IMR-90 (cell line): ENCODE data around the gene PSMD12. TPM values are rescaled to one million over a fixed set of nuclear protein-coding genes. Genes with fewer than 3 reads are reported as not detected.

Experiments used
- ATAC-seq: fragments of 200-7000 bp; cut with Tn5 transposase; 2 replicates; pipeline ENCODE4 v1.9.1; 2020; ENCODE audit warnings: low read depth, mild to moderate bottlenecking, moderate library complexity
- BruUV-seq: library from RNA; stranded (reverse); fragments of 400-500 nt; replicated peaks from 2 replicates; lab custom pipeline; 2021; lab: Mats Ljungman, UMichigan
- CTCF ChIA-PET: fragments of 300-600 bp; formaldehyde crosslinking; extraction: SDS; loops from one replicate; lab custom pipeline; 2021; ENCODE audit warnings: antibody characterized with exemption; lab: Yijun Ruan, JAX
- POLR2A ChIA-PET: fragments of 300-600 bp; sonication (Branson Sonifier 250); formaldehyde crosslinking; loops from one replicate; lab custom pipeline; 2022; ENCODE audit warnings: antibody characterized with exemption; ENCODE audit not compliant: unreplicated experiment; lab: Charles Lee
- DNase-seq: peaks from one replicate; pipeline ENCODE4 v3.0.0; 2013
- H2AFZ ChIP-seq: replicated peaks from 2 replicates; pipeline ENCODE3; 2013; ENCODE audit warnings: low read length, mild to moderate bottlenecking; ENCODE audit not compliant: poor library complexity
- H2AK5ac ChIP-seq: 2 replicates; pipeline ENCODE4 v1.6.1; 2013; ENCODE audit warnings: low read depth, low read length, inconsistent platforms
- H2AK9ac ChIP-seq: replicated peaks from 2 replicates; pipeline ENCODE3; 2013; ENCODE audit warnings: mild to moderate bottlenecking, low read depth, low read length, moderate library complexity; ENCODE audit not compliant: poor library complexity
- H2BK120ac ChIP-seq: 2 replicates; pipeline ENCODE4 v1.6.1; 2013; ENCODE audit warnings: low read depth, low read length, inconsistent platforms
- H2BK15ac ChIP-seq: 3 replicates; pipeline ENCODE4 v1.6.1; 2013; ENCODE audit warnings: low read depth, low read length, inconsistent platforms
- H2BK20ac ChIP-seq: 2 replicates; pipeline ENCODE4 v1.6.1; 2013; ENCODE audit warnings: low read depth, mild to moderate bottlenecking, inconsistent platforms, low read length, moderate library complexity
- H2BK5ac ChIP-seq: 2 replicates; pipeline ENCODE4 v1.6.1; 2013; ENCODE audit warnings: mild to moderate bottlenecking, low read depth, low read length, inconsistent platforms; ENCODE audit not compliant: poor library complexity, severe bottlenecking
- H3K14ac ChIP-seq: replicated peaks from 2 replicates; pipeline ENCODE4 v1.6.1; 2013; ENCODE audit warnings: low read depth, low read length, inconsistent platforms
- H3K18ac ChIP-seq: 2 replicates; pipeline ENCODE4 v1.6.1; 2013; ENCODE audit warnings: low read depth, low read length, control low read depth
- H3K23ac ChIP-seq: 2 replicates; pipeline ENCODE4 v1.6.1; 2013; ENCODE audit warnings: low read depth, low read length, inconsistent platforms
- H3K27ac ChIP-seq: 2 replicates; pipeline ENCODE4 v1.5.1; 2013; ENCODE audit warnings: mild to moderate bottlenecking, control low read depth, low read length; ENCODE audit not compliant: insufficient read depth
- H3K27me3 ChIP-seq: 2 replicates; pipeline ENCODE4 v1.6.1; 2013; ENCODE audit warnings: low read length; ENCODE audit not compliant: control insufficient read depth, insufficient read depth
- H3K36me3 ChIP-seq: 2 replicates; pipeline ENCODE4 v1.6.1; 2013; ENCODE audit warnings: low read length, mixed read lengths; ENCODE audit not compliant: control insufficient read depth, insufficient read depth
- H3K4ac ChIP-seq: 2 replicates; pipeline ENCODE4 v1.6.1; 2013; ENCODE audit warnings: low read depth, low read length, inconsistent platforms
- H3K4me1 ChIP-seq: 2 replicates; pipeline ENCODE4 v1.6.1; 2013; ENCODE audit warnings: low read length, mixed read lengths; ENCODE audit not compliant: control insufficient read depth, insufficient read depth
- H3K4me2 ChIP-seq: 2 replicates; pipeline ENCODE4 v1.6.1; 2013; ENCODE audit warnings: low read depth, mild to moderate bottlenecking, control low read depth, low read length, moderate library complexity
- H3K4me3 ChIP-seq: 2 replicates; pipeline ENCODE4 v1.5.1; 2013; ENCODE audit warnings: low read depth, mild to moderate bottlenecking, control low read depth, low read length, moderate library complexity; ENCODE audit not compliant: insufficient read depth
- H3K56ac ChIP-seq: 2 replicates; pipeline ENCODE4 v1.6.1; 2013; ENCODE audit warnings: low read length, inconsistent platforms; ENCODE audit not compliant: insufficient read depth; ENCODE audit errors: extremely low read depth
- H3K79me1 ChIP-seq, 2 experiments: 2 replicates each; pipeline ENCODE4 v1.6.1; 2013; ENCODE audit warnings: low read length in 2 of 2, inconsistent platforms in 1 of 2, low read depth in 1 of 2
- H3K9ac ChIP-seq: 2 replicates; pipeline ENCODE4 v1.6.1; 2013; ENCODE audit warnings: low read depth, low read length, control low read depth
- H3K9me1 ChIP-seq: 2 replicates; pipeline ENCODE4 v1.6.1; 2013; ENCODE audit warnings: low read length, inconsistent platforms; ENCODE audit not compliant: insufficient read depth
- H3K9me3 ChIP-seq: 2 replicates; pipeline ENCODE4 v1.6.1; 2013; ENCODE audit warnings: low read length; ENCODE audit not compliant: control insufficient read depth, insufficient read depth
- H4K20me1 ChIP-seq: 2 replicates; pipeline ENCODE4 v1.6.1; 2013; ENCODE audit warnings: low read length, inconsistent platforms; ENCODE audit not compliant: insufficient read depth
- H4K5ac ChIP-seq: 2 replicates; pipeline ENCODE4 v1.6.1; 2013; ENCODE audit warnings: mild to moderate bottlenecking, low read depth, low read length, control low read depth
- H4K8ac ChIP-seq, 2 experiments: 2 replicates each; pipeline ENCODE4 v1.6.1; 2013; ENCODE audit warnings: low read depth in 2 of 2, low read length in 2 of 2, control low read depth in 1 of 2, inconsistent platforms in 1 of 2
- H4K91ac ChIP-seq: 2 replicates; pipeline ENCODE4 v1.6.1; 2013; ENCODE audit warnings: low read depth, low read length, inconsistent platforms; ENCODE audit not compliant: insufficient read depth
- BHLHE40 ChIP-seq: fragments of 150-350 bp; IDR thresholded peaks from 2 replicates; pipeline ENCODE4 v1.6.1; 2016; ENCODE audit warnings: mild to moderate bottlenecking, low read depth, low read length
- CEBPB ChIP-seq: IDR thresholded peaks from 2 replicates; pipeline ENCODE4 v1.6.1; 2012; ENCODE audit warnings: low read depth, low read length, improper control_type of control experiment
- CHD1 ChIP-seq: IDR thresholded peaks from 2 replicates; pipeline ENCODE4 v1.6.1; 2012; ENCODE audit warnings: low read depth, low read length, improper control_type of control experiment
- ELK1 ChIP-seq: fragments of 150-350 bp; IDR thresholded peaks from 2 replicates; pipeline ENCODE4 v1.6.1; 2016; ENCODE audit warnings: low read depth, mild to moderate bottlenecking, low read length, moderate library complexity, borderline replicate concordance
- FOS ChIP-seq: fragments of 150-350 bp; IDR thresholded peaks from 2 replicates; pipeline ENCODE4 v1.6.1; 2016; ENCODE audit warnings: low read depth, low read length
- MAFK ChIP-seq: IDR thresholded peaks from 2 replicates; pipeline ENCODE4 v1.6.1; 2012; ENCODE audit warnings: low read depth, low read length, improper control_type of control experiment
- MAZ ChIP-seq: IDR thresholded peaks from 2 replicates; pipeline ENCODE4 v1.6.1; 2012; ENCODE audit warnings: low read depth, mild to moderate bottlenecking, low read length, improper control_type of control experiment, moderate library complexity, borderline replicate concordance
- MXI1 ChIP-seq: IDR thresholded peaks from 2 replicates; pipeline ENCODE4 v1.6.1; 2012; ENCODE audit warnings: low read depth, mild to moderate bottlenecking, low read length, moderate library complexity, borderline replicate concordance
- NFE2L2 ChIP-seq: fragments of 150-350 bp; IDR thresholded peaks from 2 replicates; pipeline ENCODE4 v1.6.1; 2016; ENCODE audit warnings: low read depth, mild to moderate bottlenecking, low read length
- RAD21 ChIP-seq: IDR thresholded peaks from 2 replicates; pipeline ENCODE4 v1.6.1; 2012; ENCODE audit warnings: low read length, improper control_type of control experiment
- SMC3 ChIP-seq: fragments of 150-350 bp; IDR thresholded peaks from 2 replicates; pipeline ENCODE4 v1.6.1; 2016; ENCODE audit warnings: low read depth, mild to moderate bottlenecking, antibody characterized with exemption, low read length, moderate library complexity
- WGBS, 2 experiments: methylation state at CpG; one replicate each; pipeline versions ENCODE4 v1.1.5 to v1.1.7; 2013; ENCODE audit warnings: missing lambda C conversion rate in 2 of 2; ENCODE audit not compliant: insufficient read length in 1 of 2; ENCODE audit errors: extremely low coverage in 2 of 2; 5-methylcytosine and 5-hydroxymethylcytosine counted together
- dilution Hi-C: fragments of 300-500 bp; cut with HindIII; formaldehyde crosslinking; loops from one replicate; pipeline ENCODE4 v1.14.3; 2018; ENCODE audit warnings: low sequenced_read_pairs; ENCODE audit not compliant: unreplicated experiment
- in situ Hi-C: fragments of 300-500 bp; cut with MboI; formaldehyde crosslinking; loops from 3 replicates; pipeline ENCODE4 v1.14.3; 2019; ENCODE audit warnings: low sequenced_read_pairs, inconsistent platforms, mixed read lengths
- intact Hi-C: fragments of 100-400 bp; cut with micrococcal nuclease; formaldehyde crosslinking; loops from 2 replicates; pipeline ENCODE4 v1.10.0; 2022
- polyA plus RNA-seq, 3 experiments: library from polyadenylated mRNA; depleted of rRNA; stranded (reverse); fragments of >200 nt; gene quantifications; 2 replicates each; pipeline ENCODE4 v1.2.3, GENCODE V29; 2012; ENCODE audit warnings: low replicate concordance in 1 of 3
- total RNA-seq: library from RNA; depleted of rRNA; stranded (reverse); fragments of >200 nt; gene quantifications from 2 replicates; pipeline ENCODE4 v1.2.3, GENCODE V29; 2012
- TF ChIP-seq, protein P1 (sequence below): conservative IDR thresholded peaks from 2 replicates; pipeline ENCODE4 v1.5.1; 2012; ENCODE audit warnings: mild to moderate bottlenecking, low read depth, low read length, improper control_type of control experiment

PSMD12 gene
- total and polyA plus RNA-seq, 2 of the 4 experiments (the other 2 are of a cell fraction) = 17.9 to 39.7 TPM

GRCh38 chr17:67400193-67400592 is 33.8 kb upstream of the PSMD12 start (continued):
- TF ChIP-seq, protein P1, sequence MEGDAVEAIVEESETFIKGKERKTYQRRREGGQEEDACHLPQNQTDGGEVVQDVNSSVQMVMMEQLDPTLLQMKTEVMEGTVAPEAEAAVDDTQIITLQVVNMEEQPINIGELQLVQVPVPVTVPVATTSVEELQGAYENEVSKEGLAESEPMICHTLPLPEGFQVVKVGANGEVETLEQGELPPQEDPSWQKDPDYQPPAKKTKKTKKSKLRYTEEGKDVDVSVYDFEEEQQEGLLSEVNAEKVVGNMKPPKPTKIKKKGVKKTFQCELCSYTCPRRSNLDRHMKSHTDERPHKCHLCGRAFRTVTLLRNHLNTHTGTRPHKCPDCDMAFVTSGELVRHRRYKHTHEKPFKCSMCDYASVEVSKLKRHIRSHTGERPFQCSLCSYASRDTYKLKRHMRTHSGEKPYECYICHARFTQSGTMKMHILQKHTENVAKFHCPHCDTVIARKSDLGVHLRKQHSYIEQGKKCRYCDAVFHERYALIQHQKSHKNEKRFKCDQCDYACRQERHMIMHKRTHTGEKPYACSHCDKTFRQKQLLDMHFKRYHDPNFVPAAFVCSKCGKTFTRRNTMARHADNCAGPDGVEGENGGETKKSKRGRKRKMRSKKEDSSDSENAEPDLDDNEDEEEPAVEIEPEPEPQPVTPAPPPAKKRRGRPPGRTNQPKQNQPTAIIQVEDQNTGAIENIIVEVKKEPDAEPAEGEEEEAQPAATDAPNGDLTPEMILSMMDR = no peak
- no peak for TF ChIP-seq MAFK
- no peak for TF ChIP-seq CEBPB
- no peak for TF ChIP-seq FOS
- no peak for TF ChIP-seq NFE2L2

DNA sequence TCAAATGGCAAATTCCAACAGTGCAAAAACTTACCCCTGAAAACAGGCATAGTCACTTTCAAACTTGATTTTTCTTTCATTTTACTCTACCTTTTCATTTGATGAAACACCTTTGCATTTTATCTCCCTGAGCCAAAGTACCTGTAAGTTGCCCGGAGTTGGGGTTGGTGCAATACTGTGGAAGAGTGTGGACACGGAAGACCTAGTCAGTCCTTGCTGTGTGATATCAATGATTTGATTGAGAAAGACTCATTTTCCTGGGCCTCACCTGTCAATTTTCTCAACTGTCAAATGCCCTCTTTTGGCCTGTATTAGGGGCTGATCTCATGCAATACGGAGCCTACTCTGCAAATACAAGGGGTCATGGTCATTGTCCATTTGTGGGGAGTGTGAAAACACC is 33.3 kb upstream of the PSMD12 start:
- H3K4me2 ChIP-seq = no peak overlapping the region
- H2BK120ac ChIP-seq = no peak overlapping the region
- H3K9me3 ChIP-seq = no peaks in the 10 kb centered on the region
- H4K8ac ChIP-seq = no peak overlapping the region
- H3K27ac ChIP-seq = no peak overlapping the region
- ChIA-PET POLR2A (no interaction called here), CTCF (no interaction called here)
- H3K4me3 ChIP-seq = no peak overlapping the region
- no peak overlapping the region for H2AK5ac ChIP-seq
- H3K36me3 ChIP-seq = no peaks in the 10 kb centered on the region
- no peak overlapping the region for H2BK15ac ChIP-seq
- peaks cover 32 to 35% of the 10 kb centered on the region in 2 experiments for H3K79me1 ChIP-seq
- H3K27me3 ChIP-seq = no peaks in the 10 kb centered on the region
- in situ Hi-C loops (no loop called here), intact Hi-C loops (no loop called here), dilution Hi-C loops (no loop called here)
- H2BK5ac ChIP-seq = no peak overlapping the region
- no peak overlapping the region for H2BK20ac ChIP-seq
- H3K18ac ChIP-seq = no peak overlapping the region
- no peak overlapping the region for H4K91ac ChIP-seq
- no TSS peak for BruUV-seq
- H4K20me1 ChIP-seq = no peaks in the 10 kb centered on the region
- ATAC-seq = no peak
- no peak overlapping the region for H2AK9ac ChIP-seq
- H2AFZ ChIP-seq = no peak overlapping the region
- no peak overlapping the region for H3K9ac ChIP-seq
- peaks cover 3% of the 10 kb centered on the region; the same call in 1 of the 2 replicates for H3K4me1 ChIP-seq
- no peak overlapping the region for H3K14ac ChIP-seq
- 0 out of 2 replicates have a peak, but pooled peaks cover 3% of the 10 kb centered on the region for H3K9me1 ChIP-seq
- no peak overlapping the region for H3K56ac ChIP-seq
- H4K5ac ChIP-seq = no peak overlapping the region
- DNase-seq = no peak
- WGBS, 2 experiments = no CpG with 5 or more reads among the region's 3 CpGs
- H3K23ac ChIP-seq = 0 out of 2 replicates have a peak overlapping the region, but pooled peaks have one; percentile 20
- no peak overlapping the region for H3K4ac ChIP-seq
- TF ChIP-seq SMC3 (no peak), RAD21 (no peak), BHLHE40 (no peak), CHD1 (no peak), MXI1 (no peak), MAZ (no peak), FOS (no peak), NFE2L2 (no peak), ELK1 (no peak)
- TF ChIP-seq, protein P1 = no peak
